GM21737 (cell line): ENCODE results near the gene AMFR.
"Not testable (repeated sequence)": the region's sequence is repeated elsewhere in the genome, so short reads cannot be mapped to it uniquely, and the experiment has no call there.

Experiments used
- ATAC-seq: cut with Tn5 transposase; IDR thresholded peaks from one replicate; pipeline ENCODE4 v1.9.1; 2021; ENCODE audit warnings: mild to moderate bottlenecking, moderate library complexity; ENCODE audit not compliant: unreplicated experiment

AMFR gene

GRCh38 chr16:56399047-56399446 is 26.3 kb downstream of the AMFR start:
- no peak for ATAC-seq

- not testable (repeated sequence) for ATAC-seq
These were observed 28.6 kb downstream of the AMFR start for GRCh38 chr16:56396724-56397123.

- ATAC-seq, result no peak
These were observed 35.8 kb downstream of the AMFR start for GRCh38 chr16:56389554-56389953.

GRCh38 chr16:56388209-56388608 is 37.1 kb downstream of the AMFR start:
- ATAC-seq, result no peak

GRCh38 chr16:56387396-56387795 is 37.9 kb downstream of the AMFR start:
- no peak for ATAC-seq

GRCh38 chr16:56384074-56384721 is 41.1 kb downstream of the AMFR start:
- ATAC-seq, result no peak

- ATAC-seq, result no peak
These were observed 42.4 kb downstream of the AMFR start for GRCh38 chr16:56382901-56383355.

GRCh38 chr16:56382459-56382858 is 42.9 kb downstream of the AMFR start:
- no peak for ATAC-seq

- ATAC-seq, result not testable (repeated sequence)
These were observed 44.4 kb downstream of the AMFR start for GRCh38 chr16:56380778-56381485.

- ATAC-seq, result not testable (repeated sequence)
These were observed 46.3 kb downstream of the AMFR start for GRCh38 chr16:56379044-56379443.

- ATAC-seq, result not testable (repeated sequence)
These were observed 49.6 kb downstream of the AMFR start for GRCh38 chr16:56375792-56376191.

GRCh38 chr16:56373003-56373402 is 52.3 kb downstream of the AMFR start:
- ATAC-seq, result no peak

- no peak for ATAC-seq
These were observed 53.2 kb downstream of the AMFR start for GRCh38 chr16:56372013-56372634.

GRCh38 chr16:56371660-56371937 is 53.7 kb downstream of the AMFR start:
- no peak for ATAC-seq

GRCh38 chr16:56370875-56371659 is 54.3 kb downstream of the AMFR start:
- ATAC-seq, result no peak

GRCh38 chr16:56370185-56370874 is 55.0 kb downstream of the AMFR start:
- ATAC-seq, result no peak

- no peak for ATAC-seq
These were observed 56.1 kb downstream of the AMFR start for GRCh38 chr16:56369202-56369601.

- no peak for ATAC-seq
These were observed 56.8 kb downstream of the AMFR start for GRCh38 chr16:56368545-56368944.

- ATAC-seq, result no peak
These were observed 57.6 kb downstream of the AMFR start for GRCh38 chr16:56367764-56368163.

GRCh38 chr16:56366945-56367344 is 58.4 kb downstream of the AMFR start:
- no peak for ATAC-seq

- no peak for ATAC-seq
These were observed 59.8 kb downstream of the AMFR start for GRCh38 chr16:56365552-56365951.
